ENCODE measurements around the gene TACC3. TPM values are rescaled to one million over a fixed set of nuclear protein-coding genes. Genes with fewer than 3 reads are reported as not detected.
A peak's percentile ranks its signal among the peaks of the same experiment; 100 is the strongest.

The TACC3 gene
- total RNA-seq, 1 donor from 2014 or later: 15.0 TPM

- no peak for DNase-seq (ENCODE audit: low read depth)
- Histone ChIP-seq H3K4me2 (ENCODE audit: low read length) (no peak overlapping the region), H3K27me3 (ENCODE audit: insufficient read depth, low read length) (no peaks in the 10 kb centered on the region), H3K9ac (ENCODE audit: low read length) (no peak overlapping the region), H3K36me3 (ENCODE audit: insufficient read depth, low read length) (no peaks in the 10 kb centered on the region), H3K4me1 (ENCODE audit: insufficient read depth, low read length) (peaks cover 25% of the 10 kb centered on the region), H3K9me3 (ENCODE audit: insufficient read depth, low read depth, low read length) (no peaks in the 10 kb centered on the region), H4K20me1 (ENCODE audit: insufficient read depth, low read length) (peaks cover 43% of the 10 kb centered on the region), H3K79me2 (ENCODE audit: insufficient read depth, low read length) (peaks cover 61% of the 10 kb centered on the region), H2AFZ (ENCODE audit: low read depth, low read length) (no peak overlapping the region), H3K27ac (ENCODE audit: low read depth, low read length) (no peak overlapping the region), H3K4me3 (ENCODE audit: insufficient read depth, low read depth, low read length) (no peak overlapping the region)
- Mint-ChIP-seq H3K36me3 (ENCODE audit: low read depth, unreplicated experiment) (peaks cover 2% of the 10 kb centered on the region), H3K4me1 (ENCODE audit: low read depth, unreplicated experiment) (peaks cover 16% of the 10 kb centered on the region), H3K27me3 (ENCODE audit: low read depth, unreplicated experiment) (no peaks in the 10 kb centered on the region), H3K9me3 (ENCODE audit: unreplicated experiment) (no peaks in the 10 kb centered on the region), H3K27ac (ENCODE audit: unreplicated experiment) (no peak overlapping the region), H3K4me3 (ENCODE audit: unreplicated experiment) (peak overlapping the region; percentile 29)
- TF ChIP-seq CTCF (IDR thresholded peaks at IDR 0.05; ENCODE audit: insufficient read depth, low read depth, low read length) (no peak), EZH2 (IDR thresholded peaks at IDR 0.05; ENCODE audit: insufficient read depth, low read length) (no peak)
- FAIRE-seq: no peak
Measured at GRCh38 chr4:1718095-1718850, 3.0 kb upstream of the TACC3 start.

- peak overlapping the region; percentile 100 for H3K4me2 ChIP-seq (ENCODE audit: low read length)
- H3K79me2 ChIP-seq (ENCODE audit: insufficient read depth, low read length): peaks cover 75% of the 10 kb centered on the region
- H3K36me3 ChIP-seq (ENCODE audit: insufficient read depth, low read length): peaks cover 4% of the 10 kb centered on the region
- H3K4me3 ChIP-seq (ENCODE audit: insufficient read depth, low read depth, low read length): peak overlapping the region; percentile 71
- DNase-seq (ENCODE audit: low read depth) (no peak), FAIRE-seq (no peak)
- H3K27ac ChIP-seq (ENCODE audit: low read depth, low read length): peak overlapping the region; percentile 33
- no peaks in the 10 kb centered on the region for H3K9me3 ChIP-seq (ENCODE audit: insufficient read depth, low read depth, low read length)
- peak overlapping the region; percentile 83 for H3K9ac ChIP-seq (ENCODE audit: low read length)
- H3K4me1 ChIP-seq (ENCODE audit: insufficient read depth, low read length): peaks cover 24% of the 10 kb centered on the region
- no peaks in the 10 kb centered on the region for H3K27me3 Mint-ChIP-seq (ENCODE audit: low read depth, unreplicated experiment)
- peaks cover 44% of the 10 kb centered on the region for H4K20me1 ChIP-seq (ENCODE audit: insufficient read depth, low read length)
- peaks cover 2% of the 10 kb centered on the region for H3K36me3 Mint-ChIP-seq (ENCODE audit: low read depth, unreplicated experiment)
- H3K4me1 Mint-ChIP-seq (ENCODE audit: low read depth, unreplicated experiment): peaks cover 17% of the 10 kb centered on the region
- H3K4me3 Mint-ChIP-seq (ENCODE audit: unreplicated experiment): peak overlapping the region; percentile 89
- no peaks in the 10 kb centered on the region for H3K9me3 Mint-ChIP-seq (ENCODE audit: unreplicated experiment)
- H3K27me3 ChIP-seq (ENCODE audit: insufficient read depth, low read length): no peaks in the 10 kb centered on the region
- peak overlapping the region; percentile 88 for H2AFZ ChIP-seq (ENCODE audit: low read depth, low read length)
- peak overlapping the region; percentile 53 for H3K27ac Mint-ChIP-seq (ENCODE audit: unreplicated experiment)
- TF ChIP-seq EZH2 (IDR thresholded peaks at IDR 0.05; ENCODE audit: insufficient read depth, low read length) (no peak), CTCF (IDR thresholded peaks at IDR 0.05; ENCODE audit: insufficient read depth, low read depth, low read length) (no peak)
Measured at GRCh38 chr4:1720163-1720983, 948 bp upstream of the TACC3 start.

Data from astrocyte (in vitro differentiated cells and primary cell).